DOHH2 (cell line): Measurements from ENCODE around the gene MAP3K9.

Experiments
- EZH2phosphoT487 ChIP-seq: fragments of 200-600 bp; sonication (generic); IDR thresholded peaks from 2 replicates; pipeline ENCODE4 v1.6.1; 2017; ENCODE audit warnings: borderline replicate concordance, mild to moderate bottlenecking, antibody characterized with exemption, low read length, moderate library complexity, mixed read lengths
- TF ChIP-seq, protein P1 (sequence below): fragments of 200-600 bp; sonication (generic); IDR thresholded peaks from one replicate; pipeline ENCODE4 v1.5.1; 2014; ENCODE audit warnings: antibody characterized with exemption, mild to moderate bottlenecking, low read depth, low read length; ENCODE audit not compliant: poor library complexity, severe bottlenecking

DNA sequence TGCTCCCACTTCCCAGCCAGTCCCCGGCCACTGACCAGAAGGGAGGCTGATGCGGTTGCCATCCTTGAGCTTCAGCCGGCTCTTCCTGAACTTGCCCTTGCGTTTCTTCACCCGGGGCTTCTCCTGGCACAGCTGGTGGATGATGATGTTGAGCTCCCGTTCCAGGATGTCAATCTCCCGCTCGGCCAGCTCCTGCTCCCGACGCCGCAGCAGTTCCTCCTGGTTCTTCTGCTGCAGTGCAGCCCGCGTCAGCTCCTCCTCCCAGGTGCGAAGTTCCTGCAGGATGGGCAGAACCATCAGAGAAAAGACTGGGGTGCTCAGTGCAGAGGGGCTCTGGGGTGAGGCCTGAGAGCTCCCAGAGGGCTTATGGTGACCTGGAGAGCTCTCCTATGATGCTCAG is 67.0 kb downstream of the MAP3K9 start:
- TF ChIP-seq, protein P1, sequence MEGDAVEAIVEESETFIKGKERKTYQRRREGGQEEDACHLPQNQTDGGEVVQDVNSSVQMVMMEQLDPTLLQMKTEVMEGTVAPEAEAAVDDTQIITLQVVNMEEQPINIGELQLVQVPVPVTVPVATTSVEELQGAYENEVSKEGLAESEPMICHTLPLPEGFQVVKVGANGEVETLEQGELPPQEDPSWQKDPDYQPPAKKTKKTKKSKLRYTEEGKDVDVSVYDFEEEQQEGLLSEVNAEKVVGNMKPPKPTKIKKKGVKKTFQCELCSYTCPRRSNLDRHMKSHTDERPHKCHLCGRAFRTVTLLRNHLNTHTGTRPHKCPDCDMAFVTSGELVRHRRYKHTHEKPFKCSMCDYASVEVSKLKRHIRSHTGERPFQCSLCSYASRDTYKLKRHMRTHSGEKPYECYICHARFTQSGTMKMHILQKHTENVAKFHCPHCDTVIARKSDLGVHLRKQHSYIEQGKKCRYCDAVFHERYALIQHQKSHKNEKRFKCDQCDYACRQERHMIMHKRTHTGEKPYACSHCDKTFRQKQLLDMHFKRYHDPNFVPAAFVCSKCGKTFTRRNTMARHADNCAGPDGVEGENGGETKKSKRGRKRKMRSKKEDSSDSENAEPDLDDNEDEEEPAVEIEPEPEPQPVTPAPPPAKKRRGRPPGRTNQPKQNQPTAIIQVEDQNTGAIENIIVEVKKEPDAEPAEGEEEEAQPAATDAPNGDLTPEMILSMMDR: no peak
- TF ChIP-seq EZH2phosphoT487: no peak
